ENCODE results near the gene ISG20L2. TPM values are rescaled to one million over a fixed set of nuclear protein-coding genes. Genes with fewer than 3 reads are reported as not detected.
A peak's percentile ranks its signal among the peaks of the same experiment; 100 is the strongest.

Gene ISG20L2
- polyA plus RNA-seq, 3 donors: 9.3 to 17.1 (median 15.7) TPM

- no peak overlapping the region for H3K27ac ChIP-seq (ENCODE audit: low read depth, low read length)
- WGBS, 3 donors: 68 to 81% (median 72%) methylated on average over 14 of the region's 14 CpGs
These were observed 16.3 kb upstream of the ISG20L2 start for GRCh38 chr1:156744786-156745419.

GRCh38 chr1:156744344-156744743 is 15.8 kb upstream of the ISG20L2 start:
- 60 to 71% (median 68%) methylated on average over 8 to 12 of the region's 12 CpGs for WGBS, 3 donors
- no peak overlapping the region for H3K27ac ChIP-seq (ENCODE audit: low read depth, low read length)

- WGBS, 3 donors: 73 to 81% (median 76%) methylated on average over 13 to 14 of the region's 14 CpGs
- H3K27ac ChIP-seq (ENCODE audit: low read depth, low read length): no peak overlapping the region
These were observed 15.1 kb upstream of the ISG20L2 start for GRCh38 chr1:156743367-156744302.

- no peak overlapping the region for H3K27ac ChIP-seq (ENCODE audit: low read depth, low read length)
- 92% methylated on average over 4 of the region's 4 CpGs for WGBS, 3 donors
These were observed 14.2 kb upstream of the ISG20L2 start for GRCh38 chr1:156742801-156743200.

- WGBS, 3 donors: 66 to 79% (median 69%) methylated on average over 3 of the region's 3 CpGs
- H3K27ac ChIP-seq (ENCODE audit: low read depth, low read length): no peak overlapping the region
These were observed 13.5 kb upstream of the ISG20L2 start for GRCh38 chr1:156742017-156742416.

- H3K27ac ChIP-seq (ENCODE audit: low read depth, low read length): no peak overlapping the region
- whole genome bisulfite sequencing, 3 donors: 44 to 48% (median 47%) methylated on average over 8 of the region's 8 CpGs
These were observed 13.0 kb upstream of the ISG20L2 start for GRCh38 chr1:156741481-156741983.

- WGBS, 3 donors: 0% methylated on average over 38 of the region's 38 CpGs
- H3K27ac ChIP-seq (ENCODE audit: low read depth, low read length): peak within 1 kb of the TSS; percentile 1
These were observed 12.3 kb upstream of the ISG20L2 start, which contains the start of gene MRPL24 for GRCh38 chr1:156740741-156741480. TSS of gene MRPL24 (minus strand) at chr1:156741088. CDS start at chr1:156738704, 2,384 bp downstream.

GRCh38 chr1:156740237-156740740 is 11.7 kb upstream of the ISG20L2 start:
- peak overlapping the region; percentile 1 for H3K27ac ChIP-seq (ENCODE audit: low read depth, low read length)
- WGBS, 3 donors: 10 to 28% (median 26%) methylated on average over 7 of the region's 7 CpGs

- no peak overlapping the region for H3K27ac ChIP-seq (ENCODE audit: low read depth, low read length)
- 78 to 86% (median 82%) methylated on average over 2 of the region's 2 CpGs for WGBS, 3 donors
These were observed 10.3 kb upstream of the ISG20L2 start for GRCh38 chr1:156738916-156739315.

- 84 to 92% (median 85%) methylated on average over 10 of the region's 10 CpGs for WGBS, 3 donors
- H3K27ac ChIP-seq (ENCODE audit: low read depth, low read length): no peak overlapping the region
These were observed 9.8 kb upstream of the ISG20L2 start for GRCh38 chr1:156738407-156738806.

- H3K27ac ChIP-seq (ENCODE audit: low read depth, low read length): no peak overlapping the region
- WGBS, 3 donors: 92 to 95% (median 95%) methylated on average over 20 of the region's 20 CpGs
These were observed 5.5 kb upstream of the ISG20L2 start for GRCh38 chr1:156733989-156734584.

GRCh38 chr1:156727926-156728598 is 504 bp downstream of the ISG20L2 start, which contains the start of gene METTL25B:
TSS of gene METTL25B (plus strand) at chr1:156728469. CDS start at chr1:156729105, 636 bp downstream.
- 0 to 1% (median 1%) methylated on average over 46 of the region's 46 CpGs for WGBS, 3 donors
- peak within 1 kb of the TSS; percentile 90 for H3K27ac ChIP-seq (ENCODE audit: low read depth, low read length)

GRCh38 chr1:156727492-156727891 is 1.1 kb downstream of the ISG20L2 start:
- 41 to 49% (median 43%) methylated on average over 7 of the region's 7 CpGs for WGBS, 3 donors
- no peak overlapping the region for H3K27ac ChIP-seq (ENCODE audit: low read depth, low read length)

- H3K27ac ChIP-seq (ENCODE audit: low read depth, low read length): no peak overlapping the region
- WGBS, 3 donors: 45 to 53% (median 48%) methylated on average over 15 of the region's 15 CpGs
These were observed 1.9 kb downstream of the ISG20L2 start for GRCh38 chr1:156726549-156727226.

GRCh38 chr1:156725683-156726280 is 2.8 kb downstream of the ISG20L2 start:
- no peak overlapping the region for H3K27ac ChIP-seq (ENCODE audit: low read depth, low read length)
- 12 to 15% (median 14%) methylated on average over 18 of the region's 18 CpGs for WGBS, 3 donors

- no peak overlapping the region for H3K27ac ChIP-seq (ENCODE audit: low read depth, low read length)
- 86 to 96% (median 91%) methylated on average over 4 of the region's 4 CpGs for WGBS, 3 donors
These were observed 7.0 kb downstream of the ISG20L2 start for GRCh38 chr1:156721535-156721934.
